ENCODE data around the gene DCUN1D2. TPM values are rescaled to one million over a fixed set of nuclear protein-coding genes. Genes with fewer than 3 reads are reported as not detected.

DCUN1D2 gene
- polyA plus RNA-seq, 1 experiment: 11.0 TPM

- H3K36me3 ChIP-seq (ENCODE audit: control insufficient read depth, insufficient read depth, low read length): peaks cover 11% of the 10 kb centered on the region
- POLR2A ChIA-PET: no interaction called here
Observed at GRCh38 chr13:113518076-113518803, 27.7 kb upstream of the DCUN1D2 start.

GRCh38 chr13:113514847-113515246 is 24.3 kb upstream of the DCUN1D2 start:
- TF ChIP-seq CTCF (IDR thresholded peaks at IDR 0.05; ENCODE audit: insufficient read depth, low read depth, low read length): no peak
- no peak for DNase-seq (ENCODE audit: low read depth)
- no peaks in the 10 kb centered on the region for H3K27me3 ChIP-seq (ENCODE audit: control insufficient read depth, insufficient read depth, low read length)
- H3K4me3 ChIP-seq (ENCODE audit: low read depth, low read length): no peak overlapping the region
- peaks cover 22% of the 10 kb centered on the region for H3K36me3 ChIP-seq (ENCODE audit: control insufficient read depth, insufficient read depth, low read length)
- POLR2A ChIA-PET: no interaction called here
- CTCF ChIA-PET: no interaction called here

More at GRCh38 chr13:113518076-113518803, 27.7 kb upstream of the DCUN1D2 start:
- CTCF ChIA-PET: no interaction called here
- Histone ChIP-seq H3K4me3 (ENCODE audit: low read depth, low read length) (no peak overlapping the region), H3K27me3 (ENCODE audit: control insufficient read depth, insufficient read depth, low read length) (no peaks in the 10 kb centered on the region)
- no peak for DNase-seq (ENCODE audit: low read depth)
- TF ChIP-seq CTCF (IDR thresholded peaks at IDR 0.05; ENCODE audit: insufficient read depth, low read depth, low read length): no peak

- ChIA-PET CTCF (interaction anchor here (1.0 kb wide), 1 partner anchor 12 kb away, joined by 3 read pairs; no protein-coding TSS in a partner anchor), POLR2A (no interaction called here)
- DNase-seq (ENCODE audit: low read depth): no peak
- Histone ChIP-seq H3K27me3 (ENCODE audit: control insufficient read depth, insufficient read depth, low read length) (no peaks in the 10 kb centered on the region), H3K4me3 (ENCODE audit: low read depth, low read length) (no peak overlapping the region), H3K36me3 (ENCODE audit: control insufficient read depth, insufficient read depth, low read length) (peaks cover 25% of the 10 kb centered on the region)
- no peak for TF ChIP-seq CTCF (IDR thresholded peaks at IDR 0.05; ENCODE audit: insufficient read depth, low read depth, low read length)
Observed at GRCh38 chr13:113513761-113514160, 23.2 kb upstream of the DCUN1D2 start.

GRCh38 chr13:113511361-113511760 is 20.9 kb upstream of the DCUN1D2 start:
- Histone ChIP-seq H3K27me3 (ENCODE audit: control insufficient read depth, insufficient read depth, low read length) (no peaks in the 10 kb centered on the region), H3K36me3 (ENCODE audit: control insufficient read depth, insufficient read depth, low read length) (peaks cover 31% of the 10 kb centered on the region), H3K4me3 (ENCODE audit: low read depth, low read length) (no peak overlapping the region)
- POLR2A ChIA-PET: no interaction called here
- no peak for TF ChIP-seq CTCF (IDR thresholded peaks at IDR 0.05; ENCODE audit: insufficient read depth, low read depth, low read length)
- no peak for DNase-seq (ENCODE audit: low read depth)
- CTCF ChIA-PET: interaction anchor here (0.8 kb wide), 1 partner anchor 51 kb away, joined by 3 read pairs; no protein-coding TSS in a partner anchor

- ChIA-PET CTCF (interaction anchor here (0.8 kb wide), 1 partner anchor 51 kb away, joined by 3 read pairs; no protein-coding TSS in a partner anchor), POLR2A (no interaction called here)
- H3K27me3 ChIP-seq (ENCODE audit: control insufficient read depth, insufficient read depth, low read length): no peaks in the 10 kb centered on the region
- H3K36me3 ChIP-seq (ENCODE audit: control insufficient read depth, insufficient read depth, low read length): peaks cover 33% of the 10 kb centered on the region
- H3K4me3 ChIP-seq (ENCODE audit: low read depth, low read length): no peak overlapping the region
- no peak for DNase-seq (ENCODE audit: low read depth)
- no peak for TF ChIP-seq CTCF (IDR thresholded peaks at IDR 0.05; ENCODE audit: insufficient read depth, low read depth, low read length)
Observed at GRCh38 chr13:113510871-113511270, 20.4 kb upstream of the DCUN1D2 start.
